ENCODE data around the gene PRKG1. TPM values are rescaled to one million over a fixed set of nuclear protein-coding genes. Genes with fewer than 3 reads are reported as not detected.

PRKG1 gene
- total RNA-seq, 4 donors from 2014 or later = 0.63 to 4.3 (median 2.1) TPM

- TF ChIP-seq, protein P1, sequence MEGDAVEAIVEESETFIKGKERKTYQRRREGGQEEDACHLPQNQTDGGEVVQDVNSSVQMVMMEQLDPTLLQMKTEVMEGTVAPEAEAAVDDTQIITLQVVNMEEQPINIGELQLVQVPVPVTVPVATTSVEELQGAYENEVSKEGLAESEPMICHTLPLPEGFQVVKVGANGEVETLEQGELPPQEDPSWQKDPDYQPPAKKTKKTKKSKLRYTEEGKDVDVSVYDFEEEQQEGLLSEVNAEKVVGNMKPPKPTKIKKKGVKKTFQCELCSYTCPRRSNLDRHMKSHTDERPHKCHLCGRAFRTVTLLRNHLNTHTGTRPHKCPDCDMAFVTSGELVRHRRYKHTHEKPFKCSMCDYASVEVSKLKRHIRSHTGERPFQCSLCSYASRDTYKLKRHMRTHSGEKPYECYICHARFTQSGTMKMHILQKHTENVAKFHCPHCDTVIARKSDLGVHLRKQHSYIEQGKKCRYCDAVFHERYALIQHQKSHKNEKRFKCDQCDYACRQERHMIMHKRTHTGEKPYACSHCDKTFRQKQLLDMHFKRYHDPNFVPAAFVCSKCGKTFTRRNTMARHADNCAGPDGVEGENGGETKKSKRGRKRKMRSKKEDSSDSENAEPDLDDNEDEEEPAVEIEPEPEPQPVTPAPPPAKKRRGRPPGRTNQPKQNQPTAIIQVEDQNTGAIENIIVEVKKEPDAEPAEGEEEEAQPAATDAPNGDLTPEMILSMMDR (IDR thresholded peaks at IDR 0.05) = no peak
- TF ChIP-seq POLR2A (IDR thresholded peaks at IDR 0.05) = no peak
- 52 to 67% methylated on average over 3 of the region's 3 CpGs for WGBS, 2 donors
- DNase-seq (ENCODE audit: low spot score in 2 of 2) = no peak
- intact Hi-C loops (cut with DNase I; ENCODE audit: low total_unique reads) = no loop called here
- H3K4me3 ChIP-seq (ENCODE audit: low read depth, poor library complexity, severe bottlenecking) = no peak overlapping the region
These were observed 566.0 kb downstream of the PRKG1 start for GRCh38 chr10:51640120-51640819.

- DNase-seq (ENCODE audit: low spot score in 2 of 2) = no peak
- WGBS, 2 donors = 58% methylated on average over 4 of the region's 4 CpGs
- intact Hi-C loops (cut with DNase I; ENCODE audit: low total_unique reads) = no loop called here
- H3K4me3 ChIP-seq (ENCODE audit: low read depth, poor library complexity, severe bottlenecking) = no peak overlapping the region
- TF ChIP-seq, protein P1 (IDR thresholded peaks at IDR 0.05) = no peak
- TF ChIP-seq POLR2A (IDR thresholded peaks at IDR 0.05) = no peak
These were observed 568.3 kb downstream of the PRKG1 start for GRCh38 chr10:51642581-51642980.

DNA sequence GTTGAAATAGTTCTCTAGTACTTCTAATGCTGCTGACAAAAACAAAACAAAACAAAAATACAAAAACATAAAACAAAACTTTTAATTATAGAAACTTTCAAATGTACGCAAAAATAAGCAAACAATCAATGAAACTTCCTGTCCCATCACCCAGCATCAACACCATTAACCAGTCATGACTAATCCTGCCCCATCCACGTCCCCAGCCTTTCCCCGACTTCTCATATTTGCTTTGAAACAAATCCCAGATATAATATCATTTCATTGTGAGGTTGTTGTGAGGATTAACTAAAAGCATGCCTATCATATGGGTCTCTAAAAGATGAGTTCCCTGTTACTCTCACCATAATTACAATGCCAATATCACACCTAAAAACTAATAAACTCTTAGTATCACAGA is 569.4 kb downstream of the PRKG1 start:
- no peak for TF ChIP-seq POLR2A (IDR thresholded peaks at IDR 0.05)
- TF ChIP-seq, protein P1 (IDR thresholded peaks at IDR 0.05) = no peak
- intact Hi-C loops (cut with DNase I; ENCODE audit: low total_unique reads) = no loop called here
- no peak for DNase-seq (ENCODE audit: low spot score in 2 of 2)
- 67 to 82% methylated on average over 3 of the region's 3 CpGs for WGBS, 2 donors
- no peak overlapping the region for H3K4me3 ChIP-seq (ENCODE audit: low read depth, poor library complexity, severe bottlenecking)

- intact Hi-C loops (cut with DNase I; ENCODE audit: low total_unique reads) = no loop called here
- WGBS, 2 donors = 95 to 98% methylated on average over 3 of the region's 3 CpGs
- TF ChIP-seq, protein P1 (IDR thresholded peaks at IDR 0.05) = no peak
- TF ChIP-seq POLR2A (IDR thresholded peaks at IDR 0.05) = no peak
These were observed 574.8 kb downstream of the PRKG1 start for GRCh38 chr10:51649064-51649463.

DNA sequence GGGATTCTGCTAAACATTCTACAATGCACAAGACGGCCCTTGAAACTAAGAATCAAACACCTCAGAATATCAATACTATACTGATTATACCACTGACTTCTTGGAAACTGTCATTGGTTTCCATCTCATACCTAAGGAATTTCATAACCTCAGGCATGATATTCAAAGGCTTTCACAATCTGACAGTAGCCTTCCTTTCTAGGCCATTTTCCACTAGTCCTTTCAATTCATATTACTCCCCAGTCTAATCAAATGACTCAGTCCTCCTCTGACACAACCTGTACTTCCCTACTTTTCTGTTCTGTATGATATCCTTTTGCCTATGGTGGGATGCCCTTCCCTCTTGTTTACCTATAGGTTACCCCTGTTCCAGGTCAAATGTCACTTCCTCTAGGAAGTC is 576.8 kb downstream of the PRKG1 start:
- WGBS, 2 donors = 88 to 93% methylated on average over 1 of the region's 1 CpG
- TF ChIP-seq POLR2A (IDR thresholded peaks at IDR 0.05) = no peak
- TF ChIP-seq, protein P1 (IDR thresholded peaks at IDR 0.05) = no peak
- intact Hi-C loops (cut with DNase I; ENCODE audit: low total_unique reads) = no loop called here
- no peak for DNase-seq (ENCODE audit: low spot score in 2 of 2)
- H3K4me3 ChIP-seq (ENCODE audit: low read depth, poor library complexity, severe bottlenecking) = no peak overlapping the region

More at GRCh38 chr10:51649064-51649463, 574.8 kb downstream of the PRKG1 start:
- no peak for DNase-seq (ENCODE audit: low spot score in 2 of 2)
- H3K4me3 ChIP-seq (ENCODE audit: low read depth, poor library complexity, severe bottlenecking) = no peak overlapping the region

DNA sequence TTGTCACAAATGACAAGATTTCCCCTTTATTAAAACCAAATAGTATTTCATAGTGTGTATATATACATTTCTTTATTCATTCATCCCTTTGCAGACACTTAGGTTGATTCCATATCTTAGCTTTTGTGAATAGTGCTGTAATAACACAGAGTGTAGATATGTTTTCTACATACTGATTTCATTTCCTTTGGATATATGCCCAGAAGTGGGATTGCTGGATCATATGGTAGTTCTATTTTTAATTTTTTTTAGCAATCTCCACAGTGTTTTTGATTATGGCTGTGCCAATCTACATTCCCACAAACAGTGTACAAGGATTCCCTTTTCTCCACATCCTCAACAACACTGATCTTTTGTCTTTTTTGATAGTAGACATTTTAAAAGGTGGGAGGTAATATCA is 578.7 kb downstream of the PRKG1 start:
- intact Hi-C loops (cut with DNase I; ENCODE audit: low total_unique reads) = no loop called here
- no peak for DNase-seq (ENCODE audit: low spot score in 2 of 2)
- TF ChIP-seq, protein P1 (IDR thresholded peaks at IDR 0.05) = no peak
- TF ChIP-seq POLR2A (IDR thresholded peaks at IDR 0.05) = no peak
- H3K4me3 ChIP-seq (ENCODE audit: low read depth, poor library complexity, severe bottlenecking) = no peak overlapping the region
